A673 (cell line): ENCODE measurements around the gene HSD17B4. TPM values are rescaled to one million over a fixed set of nuclear protein-coding genes. Genes with fewer than 3 reads are reported as not detected.
A peak's percentile ranks its signal among the peaks of the same experiment; 100 is the strongest.

Source experiments
- BruUV-seq: library from RNA; stranded (reverse); fragments of 400-500 nt; replicated peaks from 2 replicates; lab custom pipeline; 2021; lab: Mats Ljungman, UMichigan
- CTCF ChIA-PET: fragments of 300-600 bp; sonication (Branson Sonifier 250); formaldehyde crosslinking; loops from one replicate; lab custom pipeline; 2022; ENCODE audit warnings: antibody characterized with exemption; lab: Charles Lee
- POLR2A ChIA-PET: fragments of 300-600 bp; sonication (Branson Sonifier 250); formaldehyde crosslinking; loops from one replicate; lab custom pipeline; 2022; ENCODE audit warnings: antibody characterized with exemption; ENCODE audit not compliant: low non-redundant PET; lab: Charles Lee
- DNase-seq: peaks from one replicate; pipeline ENCODE4 v3.0.0-alpha.2; 2015; ENCODE audit warnings: low spot score
- H3K27ac ChIP-seq: fragments of 200-600 bp; sonication (generic); 2 replicates; pipeline ENCODE4 v1.5.1; 2016; ENCODE audit warnings: mixed run types, low read depth, mild to moderate bottlenecking, mixed read lengths, antibody characterized with exemption, low read length; ENCODE audit not compliant: poor library complexity, severe bottlenecking
- H3K27me3 ChIP-seq: fragments of 200-600 bp; sonication (generic); replicated peaks from 2 replicates; pipeline ENCODE4 v1.6.1; 2017; ENCODE audit warnings: mixed run types, low read depth, mild to moderate bottlenecking, mixed read lengths, antibody characterized with exemption, low read length; ENCODE audit not compliant: insufficient read depth, poor library complexity
- H3K36me3 ChIP-seq: fragments of 200-600 bp; sonication (generic); 2 replicates; pipeline ENCODE4 v1.6.1; 2016; ENCODE audit warnings: mixed run types, mild to moderate bottlenecking, mixed read lengths, antibody characterized with exemption, low read length; ENCODE audit not compliant: insufficient read depth, poor library complexity, severe bottlenecking
- H3K4me1 ChIP-seq: fragments of 200-600 bp; sonication (generic); 2 replicates; pipeline ENCODE4 v1.6.1; 2017; ENCODE audit warnings: mixed run types, mild to moderate bottlenecking, mixed read lengths, antibody characterized with exemption, low read length; ENCODE audit not compliant: insufficient read depth, poor library complexity, severe bottlenecking
- H3K4me3 ChIP-seq: fragments of 200-600 bp; sonication (generic); 2 replicates; pipeline ENCODE4 v1.5.1; 2016; ENCODE audit warnings: low read depth, mixed run types, mild to moderate bottlenecking, mixed read lengths, low read length; ENCODE audit not compliant: poor library complexity, severe bottlenecking
- H3K9me3 ChIP-seq: fragments of 200-600 bp; sonication (generic); 2 replicates; pipeline ENCODE4 v1.6.1; 2016; ENCODE audit warnings: mixed run types, low read depth, mild to moderate bottlenecking, mixed read lengths, antibody characterized with exemption, low read length; ENCODE audit not compliant: poor library complexity, severe bottlenecking
- CTCF ChIP-seq: fragments of 300-800, 200-600 bp; sonication (generic); conservative IDR thresholded peaks from 2 replicates; pipeline ENCODE4 v1.5.1; 2017; ENCODE audit warnings: low read depth, mild to moderate bottlenecking, antibody characterized with exemption, low read length, moderate library complexity, mixed read lengths
- EZH2 ChIP-seq: fragments of 200-600 bp; sonication (generic); IDR thresholded peaks from 2 replicates; pipeline ENCODE4 v1.6.1; 2017; ENCODE audit warnings: borderline replicate concordance, low read depth, mild to moderate bottlenecking, mixed read lengths, antibody characterized with exemption, low read length; ENCODE audit not compliant: poor library complexity, severe bottlenecking
- intact Hi-C: fragments of 100-400 bp; cut with micrococcal nuclease; formaldehyde crosslinking; loops from one replicate; pipeline ENCODE4 v1.10.0; 2022; ENCODE audit not compliant: unreplicated experiment
- total RNA-seq: library from RNA; stranded (reverse); gene quantifications from 2 replicates; pipeline ENCODE4 v1.2.3, GENCODE V29; 2021

HSD17B4 gene
- total RNA-seq, 1 experiment from 2014 or later: 140 TPM

- POLR2A ChIA-PET: no interaction called here
- Histone ChIP-seq H3K36me3 (no peaks in the 10 kb centered on the region), H3K4me3 (no peak overlapping the region), H3K9me3 (no peaks in the 10 kb centered on the region), H3K4me1 (peaks cover 10% of the 10 kb centered on the region), H3K27me3 (no peaks in the 10 kb centered on the region), H3K27ac (no peak overlapping the region)
- TF ChIP-seq CTCF (no peak), EZH2 (no peak)
- CTCF ChIA-PET: no interaction called here
- no peak for DNase-seq
- intact Hi-C loops: loop anchor here (1.0 to 5.0 kb wide), 3 partner anchors 93 to 388 kb away; no protein-coding TSS in a partner anchor
- no TSS peak for BruUV-seq
These were observed 41.7 kb upstream of the HSD17B4 start for GRCh38 chr5:119410448-119411159.

GRCh38 chr5:119411361-119412278 is 40.7 kb upstream of the HSD17B4 start:
- TF ChIP-seq EZH2 (no peak), CTCF (peak; percentile 91)
- peak overlapping the region; percentile 48 for H3K4me3 ChIP-seq
- H3K4me1 ChIP-seq: peaks cover 10% of the 10 kb centered on the region
- ChIA-PET POLR2A (interaction anchor here (0.7 kb wide), 2 partner anchors 10 to 16 kb away, joined by 4 to 18 read pairs; no protein-coding TSS in a partner anchor), CTCF (interaction anchor here (0.6 to 2.4 kb wide), 6 partner anchors 12 to 449 kb away, joined by 3 to 13 read pairs (median 4); partner anchors contain the start of gene DTWD2)
- intact Hi-C loops: loop anchor here (1.0 to 5.0 kb wide), 5 partner anchors 94 to 423 kb away; partner anchors contain the start of gene DTWD2
- BruUV-seq: no TSS peak
- no peaks in the 10 kb centered on the region for H3K27me3 ChIP-seq
- H3K36me3 ChIP-seq: no peaks in the 10 kb centered on the region
- no peaks in the 10 kb centered on the region for H3K9me3 ChIP-seq
- DNase-seq: peak; percentile 84
- no peak overlapping the region for H3K27ac ChIP-seq
